Measurements from ENCODE around the gene ZC3H7B.
"Not testable (repeated sequence)": the region's sequence is repeated elsewhere in the genome, so short reads cannot be mapped to it uniquely, and the experiment has no call there.

The ZC3H7B gene

DNA sequence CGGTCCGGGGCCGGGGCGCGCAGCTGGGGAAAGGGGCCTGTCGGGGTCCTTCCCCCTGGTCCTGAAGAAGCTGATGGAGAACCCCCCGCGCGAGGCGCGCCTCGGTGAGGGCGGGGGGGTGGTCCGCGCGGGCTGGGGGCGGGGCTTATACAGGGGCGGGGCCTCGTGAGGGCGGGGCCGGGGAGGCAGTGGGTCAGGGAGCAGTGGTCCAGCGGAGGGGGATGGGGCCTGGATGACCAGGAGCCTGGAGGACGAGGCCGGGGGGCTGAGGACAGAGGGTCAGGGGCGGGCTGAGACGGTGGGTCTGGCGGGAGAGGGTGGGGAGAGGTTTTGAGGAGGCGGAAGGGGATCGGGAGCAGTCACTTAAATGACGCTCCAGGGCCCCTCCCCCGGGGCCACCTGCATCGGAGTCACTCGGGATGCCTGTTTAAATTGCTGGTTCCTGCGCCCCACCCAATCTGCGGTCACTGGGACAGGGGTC lies 80.8 kb downstream of the ZC3H7B start:
- peak; percentile 20 for DNase-seq (ENCODE audit: low read depth)

DNA sequence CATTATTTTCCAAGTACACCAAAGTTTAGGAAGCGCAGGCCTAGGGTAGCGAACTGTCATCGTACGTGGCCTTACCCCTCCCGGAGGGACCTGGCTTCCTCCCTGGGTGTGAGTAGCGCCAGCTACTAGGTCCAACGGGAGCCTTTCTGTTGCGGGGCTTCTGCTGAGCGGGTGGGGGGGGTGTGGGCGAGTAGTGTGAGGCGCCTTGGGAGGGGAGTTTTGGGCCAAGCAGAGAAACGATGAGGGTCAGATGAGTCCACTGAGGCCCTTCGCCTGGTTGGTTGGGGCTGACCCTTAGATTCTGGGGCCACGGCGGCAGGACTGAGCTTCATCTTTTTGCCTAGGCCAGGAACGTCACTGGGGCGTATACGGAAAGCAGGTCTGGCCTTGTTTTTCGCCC lies 81.3 kb downstream of the ZC3H7B start:
- DNase-seq (ENCODE audit: low read depth): no peak

GRCh38 chr22:41383085-41383484 lies 81.8 kb downstream of the ZC3H7B start:
- no peak for DNase-seq (ENCODE audit: low read depth)

- DNase-seq (ENCODE audit: low read depth): no peak
These were observed 82.8 kb downstream of the ZC3H7B start for GRCh38 chr22:41384128-41384527.

- no peak for DNase-seq (ENCODE audit: low read depth)
These were observed 86.0 kb downstream of the ZC3H7B start for GRCh38 chr22:41387341-41387740.

DNA sequence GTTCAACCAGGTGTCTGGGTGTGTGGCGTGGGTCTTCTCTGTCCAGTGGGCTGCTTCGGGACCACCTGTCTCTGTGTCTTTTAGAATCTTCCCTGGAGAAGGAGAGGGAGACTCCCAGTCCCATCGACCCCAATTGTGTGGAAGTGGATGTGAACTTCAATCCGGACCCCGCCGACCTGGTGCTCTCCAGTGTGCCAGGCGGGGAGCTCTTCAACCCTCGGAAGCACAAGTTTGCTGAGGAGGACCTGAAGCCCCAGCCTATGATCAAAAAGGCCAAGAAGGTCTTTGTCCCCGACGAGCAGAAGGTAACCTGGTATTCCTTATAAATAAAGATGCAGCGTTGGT lies 92.7 kb downstream of the ZC3H7B start:
- no peak for DNase-seq (ENCODE audit: low read depth)

GRCh38 chr22:41395531-41396240 lies 94.4 kb downstream of the ZC3H7B start:
- DNase-seq (ENCODE audit: low read depth): no peak

- no peak for DNase-seq (ENCODE audit: low read depth)
These were observed 96.0 kb downstream of the ZC3H7B start for GRCh38 chr22:41397143-41397811.

DNA sequence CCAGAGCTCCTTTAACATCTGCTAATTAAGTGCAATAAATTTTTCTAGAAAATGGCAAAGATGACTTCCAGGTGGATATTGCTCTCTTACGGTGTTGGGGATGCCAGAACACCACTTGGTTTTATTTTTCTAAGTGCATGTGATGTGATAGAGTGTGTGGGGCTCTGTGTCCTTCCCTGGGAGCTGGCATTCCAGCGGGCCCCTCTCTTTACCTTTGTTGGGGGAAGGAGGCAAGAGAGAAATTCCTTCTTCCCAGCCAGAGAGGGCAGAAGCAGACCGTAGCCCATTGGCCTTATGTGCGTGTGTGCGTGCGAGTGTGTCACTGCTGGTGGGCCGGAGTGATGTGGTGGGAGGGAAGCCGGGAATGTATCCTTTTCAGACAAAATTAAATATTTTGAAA lies 97.6 kb downstream of the ZC3H7B start:
- DNase-seq (ENCODE audit: low read depth): no peak

DNA sequence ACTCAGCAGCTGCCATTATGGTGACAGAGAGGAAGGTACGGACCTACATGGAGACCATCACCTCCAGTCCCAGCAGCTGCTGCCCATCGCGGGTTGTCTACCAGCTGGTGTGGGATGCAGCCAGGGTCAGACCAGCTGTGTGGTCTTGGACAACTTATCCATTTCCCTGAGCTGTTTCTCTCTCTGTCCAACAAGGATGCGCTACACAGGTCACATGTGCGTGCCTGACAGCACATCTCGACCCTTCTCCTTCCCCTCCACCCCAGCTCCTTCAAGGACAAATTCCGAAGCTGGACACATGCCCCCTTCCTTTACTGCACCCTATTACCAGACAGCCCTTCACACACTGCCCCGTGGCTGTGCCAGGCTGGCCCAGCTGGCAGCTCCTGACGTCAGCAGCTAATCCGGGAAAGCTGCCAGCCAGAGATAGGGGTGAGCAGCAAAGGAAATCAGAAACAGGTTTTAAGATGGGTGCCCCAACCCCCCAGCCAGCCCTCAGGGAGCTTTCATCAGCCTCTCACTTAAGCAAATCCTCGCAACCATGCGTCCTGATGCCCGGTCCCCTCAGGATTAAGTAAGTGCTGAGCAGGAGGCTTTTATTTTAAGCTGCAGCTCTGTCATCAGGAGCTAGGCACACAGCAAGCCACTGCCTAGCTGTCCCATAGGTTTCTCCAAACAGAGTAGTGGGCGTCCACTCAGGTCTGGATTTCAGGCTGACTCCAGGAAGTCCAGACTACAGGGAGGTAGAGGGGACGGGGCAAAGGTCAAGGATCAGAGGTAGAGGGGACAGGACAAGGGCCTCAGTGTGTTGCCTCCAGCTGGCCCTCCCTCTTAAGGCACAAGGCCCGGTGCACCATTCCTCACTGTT lies 100.7 kb downstream of the ZC3H7B start:
- DNase-seq (ENCODE audit: low read depth): peak; percentile 40

DNA sequence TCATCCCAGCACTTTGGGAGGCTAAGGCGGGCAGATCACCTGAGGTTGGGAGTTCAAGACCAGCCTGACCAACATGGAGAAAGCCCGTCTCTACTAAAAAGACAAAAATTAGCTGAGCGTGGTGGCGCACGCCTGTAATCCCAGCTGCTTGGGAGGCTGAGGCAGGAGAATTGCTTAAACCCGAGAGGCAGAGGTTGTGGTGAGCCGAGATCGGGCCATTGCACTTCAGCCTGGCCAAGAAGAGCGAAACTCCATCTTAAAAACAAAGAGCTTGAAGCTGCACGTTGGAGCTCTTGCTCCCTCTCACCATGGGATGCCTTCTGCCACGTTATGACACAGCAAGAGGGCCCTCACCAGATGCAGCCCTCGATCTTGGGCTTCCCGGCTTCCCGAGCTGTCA lies 101.5 kb downstream of the ZC3H7B start:
- DNase-seq (ENCODE audit: low read depth): not testable (repeated sequence)

DNA sequence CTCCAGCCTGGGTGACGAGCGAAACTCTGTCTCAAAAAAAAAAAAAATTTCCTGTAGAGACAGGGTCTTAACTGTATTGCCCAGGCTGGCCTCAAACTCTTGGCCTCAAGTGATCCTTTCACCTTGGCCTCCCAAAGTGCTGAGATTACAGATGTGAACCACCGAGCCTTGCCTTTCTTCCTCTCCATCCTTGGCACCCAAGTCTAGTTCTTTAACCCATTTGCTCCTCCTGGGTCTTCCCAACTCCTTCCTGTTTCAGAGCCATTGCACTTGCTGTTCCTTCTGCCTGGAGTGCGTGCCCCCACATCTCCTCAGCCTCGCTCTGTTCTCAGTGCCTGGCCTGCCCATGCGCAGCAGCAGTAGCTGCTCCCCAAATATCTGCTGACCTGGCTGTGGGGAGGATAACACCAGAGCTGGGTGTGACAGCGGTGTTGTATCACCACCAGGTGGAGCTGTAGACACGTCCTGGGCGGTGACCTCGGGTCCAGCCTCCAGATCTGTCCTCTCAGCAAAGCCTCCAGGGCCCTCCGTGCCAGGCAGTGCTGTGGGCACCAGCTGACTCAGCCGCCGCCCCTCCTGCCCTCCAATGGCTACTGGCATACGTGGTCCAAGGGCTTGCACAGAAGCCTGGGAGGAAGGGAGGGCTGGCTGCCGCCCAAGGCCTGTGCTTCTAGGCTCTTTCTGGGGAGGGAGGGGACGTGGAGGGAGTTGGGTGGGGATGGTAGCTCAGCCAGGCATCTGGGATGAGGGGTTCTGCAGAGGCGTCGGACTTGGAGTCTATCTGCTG lies 102.4 kb downstream of the ZC3H7B start:
- DNase-seq (ENCODE audit: low read depth): peak; percentile 81

DNA sequence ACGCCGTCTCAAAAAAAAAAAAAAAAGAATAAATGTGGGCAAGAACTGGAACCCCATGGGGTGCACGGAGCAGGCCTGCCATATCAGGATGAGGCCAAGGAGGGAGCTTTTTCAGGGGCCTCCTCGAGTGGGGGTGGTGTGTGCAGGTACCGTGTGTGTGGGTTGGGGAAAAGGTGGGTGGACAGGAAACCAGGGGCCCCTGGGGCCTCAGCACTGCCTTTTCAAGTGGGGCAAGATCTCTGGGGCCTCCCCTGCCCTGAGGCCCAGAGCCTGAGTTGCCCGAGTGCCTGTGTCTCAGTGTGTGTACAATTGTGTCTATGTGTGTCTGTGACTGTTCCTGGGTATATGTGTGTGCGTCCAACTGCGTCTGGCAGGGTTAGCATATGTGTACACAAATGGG lies 104.3 kb downstream of the ZC3H7B start:
- DNase-seq (ENCODE audit: low read depth): no peak

GRCh38 chr22:41406410-41406809 lies 105.1 kb downstream of the ZC3H7B start:
- DNase-seq (ENCODE audit: low read depth): no peak

DNA sequence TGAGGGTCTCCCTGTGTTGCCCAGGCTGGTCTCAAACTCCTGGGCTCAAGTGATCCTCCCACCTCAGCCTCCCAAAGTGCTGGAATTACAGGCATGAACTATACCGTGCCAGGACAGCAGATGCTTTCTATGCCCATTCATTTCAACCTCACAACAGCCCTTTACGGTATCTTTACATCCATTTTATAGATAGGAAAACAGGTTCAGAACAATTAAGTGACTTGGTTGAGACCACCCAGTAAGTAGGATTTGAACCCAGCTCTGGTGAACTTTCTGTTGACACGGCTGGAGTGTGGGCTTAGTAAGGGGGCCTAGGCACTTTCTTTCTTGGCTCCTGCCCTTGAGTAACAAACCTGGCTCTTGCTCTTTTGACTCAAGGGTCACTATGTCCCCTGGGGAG lies 106.1 kb downstream of the ZC3H7B start:
- DNase-seq (ENCODE audit: low read depth): no peak

DNA sequence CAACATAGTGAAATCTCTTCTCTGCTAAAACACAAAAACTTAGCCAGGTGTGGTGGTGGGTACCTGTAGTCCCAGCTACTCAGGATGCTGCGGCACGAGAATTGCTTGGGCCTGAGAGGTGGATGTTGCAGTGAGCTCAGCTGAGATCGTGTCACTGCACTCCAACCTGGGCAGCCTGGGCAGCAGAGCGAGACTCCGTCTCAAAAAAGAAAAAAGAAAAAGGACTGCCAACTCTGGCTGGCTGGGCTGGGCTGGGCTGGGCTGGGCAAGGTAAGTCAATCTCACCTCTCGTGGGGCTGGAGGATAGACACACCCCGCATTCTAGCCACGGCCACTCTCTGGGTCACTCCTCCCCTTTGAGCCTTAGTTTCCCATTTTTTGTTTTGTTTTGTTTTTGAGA lies 107.3 kb downstream of the ZC3H7B start:
- no peak for DNase-seq (ENCODE audit: low read depth)
